HG02938 (cell line): ENCODE data around the gene BEX5.
"Not testable (repeated sequence)": the region's sequence is repeated elsewhere in the genome, so short reads cannot be mapped to it uniquely, and the experiment has no call there.

ENCODE experiments used
- ATAC-seq: cut with Tn5 transposase; IDR thresholded peaks from one replicate; pipeline ENCODE4 v1.9.1; 2021; ENCODE audit warnings: mild to moderate bottlenecking, moderate library complexity; ENCODE audit not compliant: unreplicated experiment

Gene BEX5

DNA sequence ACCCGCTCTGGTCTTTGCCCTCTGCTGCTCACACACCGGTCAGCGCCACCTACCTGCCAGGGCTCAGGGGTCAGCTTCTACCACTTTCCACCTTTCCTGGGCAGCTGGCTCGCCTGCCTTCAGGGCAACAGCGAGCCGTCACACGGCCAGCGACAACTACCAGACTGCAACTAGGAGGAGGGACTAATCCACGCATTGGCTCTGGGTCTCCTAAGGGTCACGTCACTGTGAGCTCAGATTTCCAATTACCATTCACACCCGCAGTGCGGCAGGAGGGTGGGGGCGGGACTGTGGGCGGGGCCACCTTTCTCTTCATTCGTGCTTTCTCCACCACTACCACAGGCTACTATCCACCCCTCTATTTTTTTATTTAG is at the start of gene BEX5:
TSS of gene BEX5 (minus strand) at position 172 of the 374 bp plus-strand sequence. CDS start 1,712 bp downstream, outside the sequence.
- ATAC-seq, result peak; percentile 91

DNA sequence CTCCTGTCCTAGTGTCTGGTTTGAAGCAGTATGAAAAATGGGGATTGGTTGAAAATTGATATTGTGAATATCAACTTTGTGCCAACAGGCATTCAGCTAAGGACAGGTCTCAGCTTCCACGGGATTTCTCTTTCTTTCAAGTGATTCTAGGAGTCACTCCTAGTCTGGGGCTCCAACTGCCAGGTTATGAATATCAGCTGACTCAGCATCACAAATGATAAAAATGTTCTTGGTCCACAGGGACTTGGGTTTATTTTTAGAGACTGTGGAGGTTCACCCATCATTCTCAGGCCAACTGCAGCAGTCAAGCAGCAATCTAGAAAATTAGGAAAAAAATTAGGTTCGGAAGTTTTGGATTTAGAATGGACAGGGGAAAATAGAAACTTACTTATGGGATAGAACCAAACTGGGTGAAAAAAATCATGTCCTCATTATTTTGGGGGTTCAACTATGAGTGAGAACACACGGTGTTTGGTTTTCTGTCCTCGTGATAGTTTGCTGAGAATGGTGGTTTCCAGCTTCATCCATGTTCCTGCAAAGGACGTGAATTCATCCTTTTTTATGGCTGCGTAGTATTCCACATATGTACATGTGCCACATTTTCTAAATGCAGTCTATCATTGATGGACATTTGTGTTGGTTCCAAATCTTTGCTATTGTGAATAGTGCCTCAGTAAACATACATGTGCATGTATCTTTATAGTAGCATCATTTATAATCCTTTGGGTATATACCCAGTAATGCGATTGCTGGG is 30.4 kb upstream of the BEX5 start:
- ATAC-seq, result no peak

DNA sequence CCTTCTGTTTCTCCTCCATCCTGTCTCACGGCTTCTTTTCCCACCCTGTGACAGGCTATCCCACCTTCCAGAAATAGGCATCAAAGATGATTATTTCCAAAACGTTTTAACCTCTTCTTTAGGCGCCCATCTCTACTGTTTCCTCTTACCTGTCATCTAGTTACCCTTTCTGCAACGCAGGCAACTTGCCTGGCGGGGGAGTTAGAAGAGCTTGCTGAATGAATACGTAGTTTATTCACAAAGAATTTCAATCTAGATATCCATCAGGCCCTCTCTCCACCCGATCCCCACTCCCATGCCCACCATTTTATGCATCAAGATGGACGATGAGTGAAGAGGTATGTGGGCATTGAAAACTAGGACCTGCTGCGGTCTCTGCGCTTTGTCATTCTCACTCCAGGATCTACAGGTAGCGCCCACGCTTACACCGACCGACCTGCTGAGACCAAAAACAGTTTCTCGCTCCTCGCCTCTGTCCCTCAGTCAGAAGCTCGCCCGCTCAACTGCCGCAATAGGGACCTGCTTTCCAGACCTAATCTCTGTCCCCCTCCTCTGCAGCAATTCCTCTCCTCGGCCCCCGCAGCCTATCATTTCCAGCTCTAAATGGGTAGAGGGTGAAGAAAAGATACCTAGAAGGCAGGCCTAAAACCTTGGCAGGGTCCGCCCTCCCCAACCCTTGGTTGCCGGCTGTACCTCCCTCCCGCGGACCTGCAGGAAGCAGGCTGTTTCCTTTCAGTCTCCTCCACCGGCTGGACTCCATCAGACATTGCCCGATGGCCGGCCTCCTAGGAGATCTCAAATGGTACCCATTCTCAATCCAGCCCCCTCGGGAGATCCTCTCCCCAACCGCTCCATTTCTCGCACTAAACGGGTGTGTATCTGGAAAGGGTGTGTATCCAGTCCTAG is 624 bp downstream of the BEX5 start:
- ATAC-seq, result peak; percentile 33

DNA sequence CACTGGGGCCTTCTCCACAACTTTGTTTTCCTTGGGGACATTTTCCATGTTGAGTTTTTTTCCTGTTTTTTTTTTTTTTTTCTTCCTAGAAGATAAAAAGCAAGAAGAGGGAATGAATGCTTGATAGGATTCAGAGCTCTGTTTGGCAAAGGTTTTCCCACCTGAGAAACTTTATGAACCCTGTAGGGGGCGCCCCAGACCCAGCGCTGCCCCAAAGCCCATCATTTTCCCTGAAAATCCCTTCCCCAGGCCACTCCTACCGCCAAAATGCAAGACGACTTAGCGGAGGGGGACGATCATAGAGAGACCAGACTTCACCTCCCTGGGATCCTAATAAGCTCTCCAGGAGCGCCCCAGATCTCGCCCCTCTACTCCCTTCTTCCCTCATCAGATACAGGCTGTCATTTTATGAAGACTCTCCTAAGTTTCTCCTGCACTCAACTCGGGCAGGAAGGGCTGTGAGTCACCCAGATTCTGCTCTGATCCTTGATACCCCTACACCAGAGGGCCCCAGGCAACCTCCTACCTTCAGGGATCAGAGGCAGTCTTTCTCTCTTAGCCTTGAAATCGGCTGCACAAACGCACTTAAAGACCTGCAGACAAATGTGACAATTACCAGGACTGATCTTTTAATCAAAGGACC is 1.4 kb downstream of the BEX5 start:
- ATAC-seq, result no peak

DNA sequence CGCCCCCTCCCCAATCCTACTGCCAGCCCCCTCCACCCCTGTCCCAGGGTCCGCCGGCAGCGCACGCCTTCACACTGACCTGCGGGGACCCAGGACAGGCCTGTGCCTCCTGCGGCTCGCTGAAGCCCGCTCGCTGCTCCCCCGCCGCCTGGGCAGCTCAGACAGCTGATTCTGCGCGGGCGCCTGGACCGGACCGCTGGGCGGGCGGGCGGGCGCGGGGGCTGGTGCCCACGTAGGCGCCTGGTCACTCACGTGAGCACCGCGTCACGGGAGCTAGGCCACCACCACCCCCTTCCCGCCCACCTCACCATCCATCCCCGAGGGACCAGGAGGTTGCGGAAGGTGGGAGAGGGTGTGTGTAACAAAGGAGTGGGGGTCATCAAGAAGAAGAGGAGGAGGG is 13.5 kb downstream of the BEX5 start, which contains the start of gene TCEAL6:
TSS of gene TCEAL6 (minus strand) at position 208 of the 400 bp plus-strand sequence.
- not testable (repeated sequence) for ATAC-seq

DNA sequence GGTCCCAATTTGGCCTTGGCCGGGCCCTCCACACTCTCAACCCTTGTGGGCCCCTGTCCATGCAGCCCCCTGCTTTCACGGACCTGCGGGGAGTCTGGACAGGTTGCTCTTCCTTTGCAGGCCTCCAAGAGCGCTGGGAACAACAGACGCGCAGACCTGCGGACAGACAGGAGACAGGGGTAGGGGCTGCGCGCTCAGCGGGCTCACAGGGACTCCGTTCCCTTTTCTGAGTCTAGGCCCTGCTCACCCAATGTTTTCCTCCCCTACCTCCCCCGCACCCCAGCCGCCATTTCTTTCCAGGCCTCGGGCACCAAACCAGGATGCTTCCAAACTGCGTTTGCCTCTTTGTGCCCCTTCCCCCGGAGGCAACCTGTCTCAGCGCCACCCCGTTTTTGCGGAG is 14.1 kb downstream of the BEX5 start:
- not testable (repeated sequence) for ATAC-seq

DNA sequence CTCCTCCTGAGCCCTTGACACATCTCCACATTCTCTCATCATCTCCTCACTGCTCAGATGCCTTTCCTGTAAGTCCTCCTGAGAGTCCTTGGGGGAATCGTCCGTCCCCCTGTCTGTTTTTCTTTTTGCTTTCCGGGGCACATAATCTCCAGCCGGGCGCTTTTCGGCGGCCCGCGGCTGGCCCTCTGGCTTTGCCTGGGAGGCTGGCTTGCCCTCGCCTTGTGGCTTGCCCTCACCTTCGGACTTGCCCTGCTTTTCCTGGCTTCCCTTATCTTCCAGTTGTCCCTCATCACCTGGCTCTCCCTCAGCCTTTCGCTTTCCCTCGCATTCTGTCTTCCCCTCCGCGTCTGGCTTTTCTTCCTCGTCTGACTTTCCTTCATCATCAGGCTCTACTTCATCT is 14.9 kb downstream of the BEX5 start:
- ATAC-seq, result not testable (repeated sequence)

DNA sequence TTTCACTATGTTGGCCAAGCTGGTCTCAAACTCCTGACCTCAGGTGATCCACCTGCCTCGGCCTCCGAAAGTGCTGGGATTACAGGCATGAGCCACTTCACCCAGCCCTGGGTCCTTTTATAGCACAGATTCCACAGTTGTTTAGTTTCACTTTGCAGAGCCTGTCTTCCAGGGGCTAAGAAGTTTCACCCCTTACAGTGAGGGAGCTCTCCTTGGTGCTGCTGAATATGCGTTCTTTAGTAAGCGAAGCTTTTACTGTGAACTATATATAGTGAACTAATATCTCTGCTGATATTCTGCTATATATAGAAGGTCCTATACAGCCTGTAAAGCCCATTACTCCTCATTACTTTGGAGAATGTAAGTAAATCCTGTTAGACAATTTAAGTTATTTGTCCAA is 17.7 kb downstream of the BEX5 start:
- ATAC-seq, result no peak

DNA sequence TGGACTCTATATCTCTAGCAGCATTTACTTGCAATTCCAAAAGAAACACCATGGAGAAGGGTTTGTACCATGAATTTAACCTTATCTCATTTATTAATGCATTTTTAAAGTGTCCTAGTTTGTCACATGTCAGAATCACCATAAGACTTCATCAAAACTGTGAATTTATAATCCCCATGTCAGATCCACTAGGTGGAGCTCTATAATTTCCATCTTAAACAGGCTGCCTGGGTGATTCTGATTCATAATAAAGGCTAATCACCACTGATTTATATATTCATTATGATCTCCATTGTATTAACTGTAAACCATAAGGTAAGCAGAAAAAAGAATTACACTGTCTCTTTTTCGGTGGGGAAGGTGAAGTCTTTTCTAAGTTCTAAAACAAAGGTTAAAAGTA is 26.3 kb downstream of the BEX5 start:
- no peak for ATAC-seq

DNA sequence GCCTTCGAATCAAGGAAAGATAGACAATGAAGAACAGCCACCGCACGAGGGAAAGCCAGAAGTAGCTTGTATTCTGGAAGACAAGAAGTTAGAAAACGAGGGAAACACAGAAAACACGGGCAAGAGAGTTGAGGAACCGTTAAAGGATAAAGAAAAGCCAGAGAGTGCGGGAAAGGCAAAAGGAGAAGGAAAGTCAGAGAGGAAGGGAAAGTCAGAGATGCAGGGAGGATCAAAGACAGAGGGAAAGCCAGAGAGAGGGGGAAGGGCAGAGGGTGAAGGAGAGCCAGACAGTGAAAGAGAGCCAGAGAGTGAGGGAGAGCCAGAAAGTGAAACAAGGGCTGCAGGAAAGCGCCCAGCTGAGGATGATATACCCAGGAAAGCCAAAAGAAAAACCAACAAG is 28.9 kb downstream of the BEX5 start:
- no peak for ATAC-seq

DNA sequence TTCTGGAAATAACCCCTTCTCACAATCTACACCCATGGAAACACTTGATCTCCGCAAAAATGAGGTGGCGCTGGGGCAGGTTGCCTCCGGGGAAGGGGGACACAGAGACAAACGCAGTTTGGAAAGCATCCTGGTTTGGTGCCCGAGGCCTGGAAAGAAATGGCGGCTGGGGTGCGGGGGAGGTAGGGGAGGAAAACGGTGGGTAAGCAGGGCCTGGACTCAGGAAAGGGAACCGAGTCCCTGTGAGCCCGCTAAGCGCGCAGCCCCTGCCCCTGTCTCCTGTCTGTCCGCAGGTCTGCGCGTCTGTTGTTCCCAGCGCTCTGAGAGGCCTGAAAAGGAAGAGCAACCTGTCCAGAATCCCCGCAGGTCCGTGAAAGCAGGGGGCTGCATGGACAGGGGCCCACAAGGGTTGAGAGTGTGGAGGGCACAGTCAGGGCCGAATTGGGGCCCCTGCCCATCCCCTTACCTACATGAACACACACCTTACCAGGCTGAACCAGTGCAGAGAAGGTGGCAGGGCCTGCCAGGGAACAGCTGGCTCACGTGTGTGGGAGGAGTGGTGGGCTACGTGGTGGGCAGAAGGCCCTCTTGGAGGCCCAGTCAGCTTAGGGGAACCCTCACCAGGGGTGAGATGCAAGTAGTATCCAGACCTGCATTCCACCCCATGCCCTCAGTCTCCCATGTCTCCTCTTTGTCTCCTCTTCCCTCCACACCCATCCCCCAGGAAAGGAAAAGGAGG is 29.5 kb downstream of the BEX5 start:
- not testable (repeated sequence) for ATAC-seq

DNA sequence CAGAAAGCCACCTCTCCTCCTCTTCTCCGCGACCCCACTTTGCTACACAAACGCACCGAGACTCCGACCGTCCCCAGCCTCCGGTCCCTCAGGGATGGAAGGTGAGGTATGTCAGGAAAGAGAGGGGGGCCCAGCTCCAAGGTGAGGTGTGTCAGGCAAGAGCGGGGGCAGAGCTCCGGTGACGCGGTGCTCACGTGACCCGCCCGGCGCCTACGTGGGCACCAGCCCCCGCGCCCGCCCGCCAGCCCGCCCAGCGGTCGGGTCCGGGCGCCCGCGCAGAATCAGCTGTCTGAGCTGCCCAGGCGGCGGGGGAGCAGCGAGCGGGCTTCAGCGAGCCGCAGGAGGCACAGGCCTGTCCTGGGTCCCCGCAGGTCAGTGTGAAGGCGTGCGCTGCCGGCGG is 30.3 kb downstream of the BEX5 start, which contains the start of gene TCEAL2:
TSS of gene TCEAL2 (plus strand) at position 244 of the 400 bp plus-strand sequence. CDS start 1,152 bp downstream, outside the sequence.
- ATAC-seq, result not testable (repeated sequence)

DNA sequence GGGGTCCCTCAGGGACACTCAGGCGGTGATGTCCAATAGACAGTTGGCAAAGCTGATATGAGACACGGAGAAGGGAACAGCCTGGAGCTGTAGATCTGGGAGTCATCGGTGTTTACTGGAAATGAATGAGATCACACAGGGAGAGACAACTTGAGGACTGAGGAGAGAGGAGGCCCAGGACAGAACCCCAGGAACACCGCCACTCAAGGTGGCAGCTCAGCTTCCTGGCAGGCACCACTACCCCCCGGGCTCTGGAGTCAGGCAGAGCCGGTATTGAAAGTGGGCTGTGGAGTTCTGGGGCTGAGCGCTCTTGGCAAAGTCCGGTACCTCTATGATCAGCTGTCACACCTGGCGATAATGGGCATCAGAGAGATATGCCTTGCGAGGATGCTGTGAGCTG is 30.8 kb downstream of the BEX5 start:
- not testable (repeated sequence) for ATAC-seq

DNA sequence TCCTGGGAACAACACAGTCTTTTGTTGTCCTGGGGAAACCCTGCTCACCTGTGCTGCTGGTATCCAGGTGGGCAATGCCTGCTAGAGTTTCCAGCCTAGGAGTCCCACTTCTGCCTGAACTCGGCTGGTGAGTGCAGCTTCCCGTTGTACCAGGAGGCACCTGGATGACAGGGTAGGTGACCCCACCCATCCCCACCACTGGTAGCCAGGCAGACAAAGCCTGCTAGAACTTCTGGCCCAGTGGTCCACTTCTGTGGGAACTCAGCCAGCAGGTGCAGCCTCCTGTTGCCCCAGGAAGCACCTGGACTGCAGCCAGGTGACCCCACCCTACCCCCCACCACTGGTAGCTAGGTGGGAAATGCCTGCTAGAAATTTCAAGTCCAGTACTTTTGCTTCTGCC is 40.0 kb downstream of the BEX5 start:
- ATAC-seq, result no peak

DNA sequence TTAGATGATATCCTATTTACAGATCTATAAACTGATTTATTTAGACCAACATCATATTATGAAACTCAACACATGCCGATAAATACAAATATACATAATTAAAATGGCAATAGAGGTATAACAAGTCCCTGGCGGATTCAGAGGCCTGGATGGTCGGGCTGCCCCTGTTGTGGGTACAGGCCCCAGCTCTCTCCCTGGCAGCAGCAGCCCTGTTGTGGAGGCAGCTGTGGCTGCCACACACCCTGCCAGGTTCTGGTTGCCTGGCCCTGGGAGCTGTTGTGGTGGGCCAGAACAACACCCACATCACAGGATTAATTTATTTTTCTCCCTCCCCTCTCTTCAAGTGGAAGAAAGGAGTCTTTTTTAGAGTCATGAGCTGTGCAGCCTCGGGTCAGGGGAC is 42.4 kb downstream of the BEX5 start:
- no peak for ATAC-seq
